GM21717 (cell line): ENCODE data around the gene PARD3.

Experiments
- ATAC-seq: cut with Tn5 transposase; IDR thresholded peaks from one replicate; pipeline ENCODE4 v1.9.1; 2021; ENCODE audit warnings: mild to moderate bottlenecking, moderate library complexity; ENCODE audit not compliant: unreplicated experiment

Gene PARD3

DNA sequence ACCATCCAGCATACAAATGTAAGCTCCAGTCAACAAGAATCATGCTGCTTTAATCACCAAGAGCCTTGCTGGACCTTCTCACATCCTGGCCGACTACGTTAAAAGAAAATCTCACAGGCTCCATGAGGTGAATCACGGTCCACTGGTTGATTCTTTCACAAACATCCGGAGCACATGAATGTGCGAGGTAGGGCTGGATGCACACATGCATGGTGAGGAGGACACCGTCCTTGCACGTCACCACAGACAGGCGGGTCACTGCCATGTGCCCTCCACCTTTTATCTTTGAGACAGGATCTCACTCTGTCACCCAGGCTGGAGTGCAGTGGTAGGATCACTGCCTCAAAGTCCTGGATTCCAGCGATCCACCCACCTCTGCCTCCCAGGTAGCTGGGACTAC lies 265.1 kb downstream of the PARD3 start:
- ATAC-seq: no peak

DNA sequence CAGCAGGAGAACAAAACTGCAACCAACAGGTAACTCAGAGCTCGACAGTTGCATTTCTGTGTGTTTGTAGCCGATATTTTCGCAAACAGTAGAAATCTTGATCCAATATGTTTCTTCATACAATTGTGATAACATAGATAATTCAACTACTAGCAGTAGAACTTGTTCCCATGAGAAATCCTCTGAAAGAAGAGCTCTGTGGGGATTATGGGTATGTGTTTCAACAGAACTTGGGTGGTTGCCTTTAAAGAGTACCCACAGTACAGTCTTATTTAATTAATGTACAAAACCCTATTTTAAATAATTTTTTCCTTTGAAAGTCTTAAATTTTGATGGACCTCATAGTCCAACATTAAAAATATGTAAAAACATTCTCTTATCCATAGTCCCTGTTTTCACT lies 266.1 kb downstream of the PARD3 start:
- no peak for ATAC-seq

DNA sequence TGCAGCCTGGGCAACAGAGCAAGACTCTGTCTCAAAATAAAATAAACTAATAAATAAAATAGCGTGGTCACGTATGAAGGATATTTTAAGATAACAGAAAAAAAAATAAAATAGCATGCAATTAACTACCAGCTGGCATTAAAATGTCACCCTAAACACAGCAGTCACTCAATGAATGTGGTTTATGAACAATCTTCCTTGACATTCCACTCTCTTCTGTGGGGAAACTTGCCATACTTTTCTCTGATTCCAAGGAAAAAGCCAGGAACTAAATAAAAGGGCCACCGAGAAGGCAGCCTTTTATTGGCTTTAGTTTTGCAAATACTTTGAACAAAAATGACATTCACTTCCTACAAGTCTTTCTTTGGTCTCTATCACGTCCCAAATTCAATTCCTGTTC lies 266.6 kb downstream of the PARD3 start:
- ATAC-seq: no peak

DNA sequence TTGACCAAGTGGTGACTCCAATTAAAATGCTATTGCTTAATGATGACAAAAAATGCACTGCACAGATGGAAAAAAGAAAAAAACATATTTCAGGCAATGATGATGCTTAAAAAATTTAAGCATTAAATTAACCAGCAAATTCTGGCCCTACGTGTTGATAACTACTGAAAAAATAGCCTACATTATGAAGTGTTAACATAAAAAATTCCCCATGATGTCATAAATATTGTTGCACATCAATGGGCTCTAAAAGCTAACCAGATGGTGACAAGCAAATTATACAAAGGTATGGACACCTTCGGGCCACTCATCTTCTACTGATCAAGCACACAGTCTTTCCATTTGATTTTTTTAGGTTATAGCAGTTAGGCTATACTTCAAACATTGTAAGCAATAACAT lies 267.4 kb downstream of the PARD3 start:
- ATAC-seq: no peak

DNA sequence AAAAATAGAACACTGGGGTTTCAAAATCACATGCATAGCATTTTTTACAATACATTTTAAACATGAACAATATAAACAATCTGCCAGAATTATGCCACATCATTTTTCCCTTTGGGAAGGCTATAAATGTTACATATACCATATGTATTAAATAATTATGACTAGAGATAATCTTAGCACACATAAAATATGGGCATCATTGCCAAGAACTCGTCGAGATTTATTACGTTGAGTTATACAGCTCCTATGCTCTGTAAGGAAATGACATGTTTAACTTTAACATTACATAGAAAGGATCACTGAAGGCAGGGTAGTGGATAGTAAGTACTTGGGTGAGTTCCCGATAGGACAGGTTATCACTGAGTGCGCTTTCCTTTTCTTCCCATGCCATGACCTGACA lies 267.8 kb downstream of the PARD3 start:
- ATAC-seq: no peak

DNA sequence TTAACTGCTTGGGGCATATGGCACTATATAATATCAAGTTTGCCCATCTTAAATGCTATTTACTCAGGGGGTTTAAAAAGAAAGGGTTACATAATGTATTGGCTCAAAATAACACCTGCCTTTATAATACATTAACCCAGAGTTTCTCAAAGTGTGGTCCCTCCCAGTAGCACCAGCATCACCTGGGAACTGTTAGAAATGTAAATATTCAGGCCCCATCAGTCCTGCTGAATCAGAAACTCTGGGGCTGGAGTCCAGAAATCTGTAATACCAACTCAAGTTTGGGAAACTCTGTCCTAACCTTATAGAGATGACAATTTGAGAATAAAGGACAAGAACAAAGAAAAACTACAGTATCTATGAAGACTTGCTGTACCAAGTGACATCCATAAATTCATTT lies 270.7 kb downstream of the PARD3 start:
- ATAC-seq: no peak

DNA sequence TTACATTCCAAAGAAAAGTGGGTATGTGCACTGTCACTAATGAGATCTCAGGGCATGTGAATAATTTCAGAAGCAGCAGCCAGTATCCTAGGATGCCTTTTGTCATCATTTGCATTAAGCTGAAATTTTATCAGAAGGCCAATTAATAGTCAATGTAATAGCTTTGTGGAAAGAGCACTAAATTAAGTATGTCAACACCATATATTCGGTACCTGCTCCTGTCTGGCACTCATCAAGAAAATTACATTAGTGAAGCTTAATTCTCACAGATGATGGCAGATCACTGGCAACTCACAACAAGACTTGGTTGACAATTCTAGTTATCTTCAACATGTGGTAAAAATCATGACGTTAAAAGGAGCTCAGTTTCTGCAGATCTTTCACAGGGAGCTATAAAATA lies 271.4 kb downstream of the PARD3 start:
- ATAC-seq: no peak

DNA sequence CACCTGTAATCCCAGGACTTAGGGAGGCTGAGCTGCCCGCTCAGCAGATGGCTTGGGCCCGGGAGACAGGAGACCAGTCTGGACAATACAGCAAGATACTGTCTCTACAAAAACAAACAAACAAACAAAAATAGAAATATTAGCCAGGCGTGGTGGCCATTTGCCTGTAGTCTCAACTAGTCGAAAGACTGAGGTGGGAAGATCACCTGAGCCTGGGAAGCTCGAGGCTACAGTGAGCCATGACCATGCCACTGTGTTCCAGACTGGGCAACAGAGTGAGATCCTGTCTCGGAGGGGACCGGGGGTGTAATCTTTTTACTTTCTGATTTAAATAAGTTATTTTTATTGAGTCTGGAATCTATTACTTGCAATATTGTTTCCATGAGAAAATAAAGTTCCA lies 274.6 kb downstream of the PARD3 start:
- no peak for ATAC-seq

DNA sequence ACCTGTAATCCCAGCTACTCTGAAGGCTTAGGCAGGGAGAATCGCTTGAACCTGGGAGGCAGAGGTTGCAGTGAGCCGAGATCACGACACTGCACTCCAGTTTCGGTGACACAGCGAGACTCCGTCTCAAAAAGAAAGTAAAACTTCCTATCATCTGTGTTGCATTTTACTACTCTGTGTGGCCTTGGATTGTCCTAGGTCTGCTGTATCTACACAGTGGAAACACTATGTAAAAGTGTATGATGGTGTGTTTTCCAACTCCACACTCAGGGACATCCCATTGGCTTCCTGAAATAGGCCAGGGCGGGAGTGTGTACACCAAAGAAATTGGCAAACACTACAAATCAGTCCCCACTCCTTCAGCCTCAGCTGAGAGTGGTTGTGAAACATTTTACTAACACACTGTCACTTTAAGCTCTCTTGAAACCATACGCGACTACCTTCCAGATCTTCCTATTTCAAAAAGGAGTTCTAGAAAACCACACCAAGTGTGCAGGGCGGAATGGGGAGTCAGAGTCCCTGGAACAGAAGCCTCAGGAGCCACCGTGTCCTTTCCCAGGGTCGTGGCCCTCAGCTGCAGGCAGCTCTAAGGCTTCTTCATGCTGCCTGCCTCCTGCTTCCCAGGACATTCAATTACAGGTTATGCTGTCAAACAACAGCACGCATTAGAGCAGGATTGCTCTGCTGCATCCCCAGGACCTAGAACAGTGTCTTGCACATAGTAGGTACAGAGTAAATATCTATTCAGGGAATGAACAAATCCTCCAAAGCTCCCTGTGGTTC lies 275.4 kb downstream of the PARD3 start:
- no peak for ATAC-seq

DNA sequence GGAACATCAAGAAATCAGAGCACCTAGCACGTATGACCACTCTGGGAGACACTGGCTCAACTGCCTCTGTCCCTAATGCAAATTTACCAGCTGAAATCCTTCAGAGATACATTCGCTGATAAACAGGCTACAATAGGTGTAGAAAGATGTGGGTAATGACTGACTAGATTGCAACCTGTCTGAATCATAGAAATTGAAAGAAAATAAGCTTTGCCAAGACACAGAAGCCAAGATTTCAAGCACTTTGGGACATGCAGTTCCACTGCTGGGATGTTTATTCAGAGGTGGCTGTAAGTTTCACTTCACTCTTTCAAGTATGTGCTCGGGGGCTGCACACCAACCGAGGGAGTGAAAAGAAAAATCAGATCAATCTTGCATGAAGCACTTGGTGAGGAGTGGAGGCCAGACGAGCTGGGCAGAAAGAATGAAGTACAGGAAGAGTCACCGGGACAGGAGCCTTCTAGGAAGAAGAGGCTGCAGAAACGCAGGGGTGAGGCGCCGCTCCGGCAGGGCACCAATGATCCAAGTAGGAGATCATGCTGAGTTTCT lies 276.7 kb downstream of the PARD3 start:
- peak; percentile 45 for ATAC-seq

DNA sequence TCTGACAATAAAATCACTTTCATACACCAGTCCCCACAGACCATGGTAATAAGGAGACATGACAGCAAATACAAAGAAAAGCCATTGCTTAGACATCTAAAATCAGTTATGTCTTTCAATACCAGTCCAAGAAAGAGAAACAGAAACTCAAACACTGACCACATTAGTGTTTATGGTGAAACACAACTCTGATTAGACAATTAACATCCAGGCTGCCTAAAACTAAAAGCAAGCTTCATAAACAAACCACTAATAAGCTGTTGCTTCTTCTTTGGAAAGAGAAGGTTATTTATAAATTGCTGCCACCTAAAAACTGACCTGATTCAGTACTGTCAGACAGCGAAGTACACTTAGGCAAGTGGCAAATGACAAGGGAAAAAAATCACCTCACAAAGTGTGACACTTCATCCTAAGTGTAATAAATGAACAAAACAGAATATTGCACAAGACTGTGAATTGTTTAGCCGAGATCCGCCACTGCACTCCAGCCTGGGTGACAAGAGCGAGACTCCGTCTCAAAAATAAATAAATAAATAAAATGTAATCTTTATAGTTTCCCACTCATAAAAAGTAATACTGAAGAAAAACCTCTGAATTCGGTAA lies 277.4 kb downstream of the PARD3 start:
- peak; percentile 81 for ATAC-seq

DNA sequence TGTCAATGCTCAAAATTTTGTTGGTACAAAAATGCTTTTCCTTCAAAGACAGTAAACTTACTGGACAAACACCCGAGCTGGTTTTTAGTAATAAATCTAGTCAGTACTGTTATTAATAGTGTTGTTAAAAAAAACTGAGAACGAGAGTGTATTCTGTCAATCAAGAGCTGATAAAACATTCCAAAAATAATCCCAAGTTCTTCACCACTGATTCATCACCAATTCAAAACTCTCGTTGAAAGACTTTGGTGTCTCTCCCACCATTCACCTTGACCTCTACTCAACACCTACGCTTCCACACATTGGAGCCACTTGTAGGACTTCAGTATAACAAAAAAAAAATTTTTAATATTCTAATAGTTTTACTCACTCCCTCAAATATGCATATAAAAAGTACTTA lies 279.2 kb downstream of the PARD3 start:
- ATAC-seq: no peak

DNA sequence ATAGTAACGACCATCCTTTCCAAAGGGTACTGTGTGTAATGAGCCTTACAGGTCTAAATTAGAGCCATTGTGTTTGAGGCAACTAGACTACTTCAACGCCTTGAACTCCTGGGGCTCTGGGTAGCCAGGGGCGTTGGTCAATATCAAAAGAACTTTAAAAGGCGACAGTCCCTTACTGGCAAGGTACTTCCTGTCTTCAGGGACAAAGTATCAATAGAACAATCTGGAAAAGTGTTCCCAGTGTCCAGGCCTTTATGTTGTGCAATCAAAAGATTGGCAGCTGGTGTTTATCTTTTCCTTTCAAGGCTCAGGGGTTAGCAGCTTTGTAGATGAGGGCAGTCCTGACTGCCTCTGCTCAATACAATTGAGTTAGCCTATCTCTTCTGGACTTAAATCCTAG lies 284.3 kb downstream of the PARD3 start:
- no peak for ATAC-seq

DNA sequence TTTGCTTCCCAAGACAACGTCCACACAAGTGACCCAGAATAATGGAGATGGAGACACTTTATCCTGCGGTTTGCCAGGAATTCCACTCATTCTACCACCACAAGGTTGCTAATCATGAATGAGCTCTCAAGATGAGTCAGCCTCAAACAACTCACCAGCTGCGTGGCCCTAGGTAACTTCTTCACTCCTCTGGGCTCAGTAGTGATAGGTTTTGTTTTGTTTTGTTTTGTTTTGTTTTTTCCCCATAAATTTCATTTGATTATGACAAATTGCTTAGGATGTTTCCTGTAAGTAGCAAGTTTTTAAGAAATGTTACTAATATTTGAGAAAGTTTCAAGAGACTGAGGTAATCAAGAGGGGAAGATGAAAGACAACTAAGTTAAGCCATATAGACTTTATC lies 286.8 kb downstream of the PARD3 start:
- no peak for ATAC-seq

DNA sequence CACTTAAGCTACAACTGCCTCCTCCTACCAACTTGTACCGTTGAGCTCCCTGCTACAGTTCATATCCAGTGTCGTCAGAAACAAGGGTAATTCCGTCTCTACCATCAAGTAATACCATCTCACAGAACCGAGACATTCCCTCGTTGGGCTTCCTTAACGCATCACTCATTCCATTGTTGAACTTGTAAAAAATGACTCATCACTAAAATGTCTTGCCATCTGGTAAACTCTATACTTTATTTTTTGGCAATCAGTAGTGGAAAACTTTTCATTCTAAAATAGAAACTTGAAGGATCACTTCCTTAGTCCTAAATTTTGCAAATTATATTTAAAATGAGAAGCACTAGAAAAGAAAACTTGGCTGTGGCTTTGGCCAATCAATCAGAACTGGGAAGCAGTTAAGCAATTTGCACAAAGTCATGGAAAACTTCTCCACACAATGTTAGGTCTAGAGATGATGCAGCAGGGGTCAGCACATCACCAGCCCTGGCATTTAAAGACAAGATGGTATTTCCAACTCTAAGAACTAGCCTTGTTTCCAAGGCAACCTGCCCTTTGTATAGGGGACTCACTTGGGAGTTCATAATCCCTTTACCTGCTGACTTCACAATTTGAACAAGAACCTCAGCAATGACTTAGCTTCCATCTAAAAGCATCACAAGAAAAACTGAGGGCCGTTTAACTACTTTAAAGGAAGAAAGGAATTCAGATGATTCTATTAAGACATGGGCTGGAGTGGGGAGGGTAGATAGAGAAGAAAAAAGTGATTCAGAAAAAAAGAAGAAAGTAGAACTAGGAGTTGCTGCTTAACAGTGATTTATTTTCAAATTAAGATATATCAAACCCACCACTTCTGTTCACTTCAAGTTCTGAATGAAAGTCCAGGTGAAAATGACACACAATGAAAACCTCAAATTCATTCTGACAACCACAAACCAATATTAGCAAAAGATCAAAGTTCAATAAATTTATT lies 288.1 kb downstream of the PARD3 start:
- ATAC-seq: no peak

DNA sequence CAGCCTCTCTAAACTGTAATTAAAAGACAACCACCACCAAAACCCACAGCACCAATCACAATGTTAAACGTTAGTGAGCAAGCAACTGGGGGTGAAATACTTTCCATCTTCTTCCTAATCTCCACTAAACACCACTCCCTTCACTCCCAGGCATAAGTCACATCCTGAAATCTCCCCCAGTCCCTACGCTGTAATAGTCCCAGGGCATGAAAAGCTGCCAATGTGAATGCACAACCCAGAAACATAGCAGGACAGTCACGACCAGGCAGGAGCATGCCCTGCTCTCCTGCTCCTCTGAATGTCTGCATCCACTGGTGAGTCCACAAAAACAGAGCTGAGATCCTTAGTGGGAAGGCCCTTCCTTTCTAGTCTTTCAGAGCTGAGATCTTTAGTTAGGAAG lies 288.9 kb downstream of the PARD3 start:
- no peak for ATAC-seq

DNA sequence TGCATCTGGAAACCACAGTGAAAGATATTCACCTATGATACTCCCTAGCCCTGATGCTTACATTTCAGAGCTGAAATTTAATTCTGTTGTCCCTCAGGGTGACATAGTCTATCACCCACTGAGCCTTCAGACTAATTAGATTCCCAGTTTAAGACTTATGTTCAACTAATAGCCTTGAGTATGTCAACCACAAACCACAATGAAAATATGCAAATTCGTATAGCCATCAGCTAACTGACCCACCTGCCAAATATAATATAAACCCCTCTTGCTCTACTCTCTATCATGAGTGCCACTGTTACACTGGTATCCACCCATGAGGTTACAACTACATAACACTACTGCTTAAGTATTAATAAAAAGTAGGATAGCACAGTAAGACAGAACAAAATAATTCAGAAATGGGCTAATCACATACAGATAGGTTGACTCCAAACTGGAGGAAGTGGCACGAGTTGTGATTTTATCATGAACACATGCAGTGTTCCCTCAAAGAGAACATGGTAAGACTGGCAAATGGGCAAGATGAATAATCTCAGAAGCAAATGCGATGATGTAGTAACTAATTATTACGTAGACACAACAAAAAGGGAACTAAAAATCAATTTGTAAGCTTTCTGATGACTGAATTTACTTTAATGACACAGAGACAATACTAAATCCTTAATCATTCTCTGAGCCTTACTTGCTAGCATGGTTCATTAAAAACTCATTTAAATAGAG lies 290.6 kb downstream of the PARD3 start:
- no peak for ATAC-seq

DNA sequence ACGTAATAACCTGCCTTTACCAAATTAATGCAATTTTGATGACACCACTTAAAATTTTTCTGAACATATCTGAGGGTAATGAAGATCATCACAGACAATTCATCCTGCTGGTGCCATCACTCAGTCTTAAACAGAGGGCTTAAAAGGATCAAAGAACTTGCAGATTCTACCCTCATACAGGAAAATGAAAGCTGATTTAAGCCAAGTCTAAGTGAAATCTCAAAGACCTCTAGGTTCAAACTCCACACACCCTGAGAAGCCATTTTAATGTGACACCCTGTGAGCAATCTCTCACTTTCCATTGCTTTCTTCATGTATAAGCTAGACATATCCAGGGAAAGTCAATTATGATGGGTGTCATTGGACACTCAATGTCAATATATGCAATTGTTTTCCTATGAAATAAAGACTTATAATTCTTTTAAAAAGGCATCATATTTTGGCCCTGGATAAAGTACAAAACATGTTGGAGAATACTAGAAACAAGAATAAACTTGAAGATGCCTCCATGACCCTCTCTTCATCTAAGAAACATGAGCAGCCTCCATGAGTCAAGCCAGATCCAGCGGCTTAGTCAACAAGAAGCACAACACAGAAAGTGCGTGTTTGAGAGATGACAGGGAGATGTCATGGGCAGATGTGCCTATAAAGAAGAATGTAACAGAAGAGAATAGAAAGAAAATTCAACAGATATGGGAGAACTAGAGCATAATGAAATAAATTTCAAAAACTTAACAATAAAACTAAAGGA lies 291.9 kb downstream of the PARD3 start:
- no peak for ATAC-seq

DNA sequence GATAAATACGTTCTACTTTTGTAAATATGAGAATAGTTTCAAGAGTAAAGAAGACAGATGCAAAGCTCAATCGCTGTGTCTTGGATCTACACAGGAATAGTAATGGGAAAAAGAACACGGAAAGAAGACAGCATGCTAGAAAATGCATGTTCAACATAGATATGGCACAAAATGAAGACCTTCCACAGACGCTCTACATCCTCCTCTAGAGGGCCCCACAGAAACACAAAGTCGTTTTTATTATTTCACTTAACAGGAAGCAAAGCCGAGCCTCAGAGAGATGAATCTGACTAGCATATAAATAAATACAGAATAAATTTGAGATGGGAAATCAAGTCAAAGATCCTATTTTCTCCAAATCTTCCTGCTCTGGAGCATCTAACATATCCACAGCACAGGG lies 292.6 kb downstream of the PARD3 start:
- no peak for ATAC-seq

DNA sequence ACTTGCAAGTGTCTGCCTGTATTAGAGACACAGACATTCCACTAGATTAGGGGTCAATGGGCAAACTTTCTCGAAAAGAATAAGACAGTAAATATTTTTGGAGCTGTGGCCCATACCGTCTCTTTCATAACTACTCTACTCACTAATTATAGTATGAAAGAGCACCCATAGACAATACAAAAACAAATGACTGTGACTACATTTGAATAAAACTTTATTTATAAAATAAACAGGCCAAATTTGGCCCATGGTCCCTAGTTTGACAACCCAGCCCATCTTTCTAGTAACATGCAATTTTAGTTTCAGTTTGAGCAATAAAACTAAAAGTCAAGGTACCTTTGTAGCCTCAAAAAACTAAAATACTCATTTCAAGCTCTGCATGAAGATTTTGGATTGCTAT lies 294.6 kb downstream of the PARD3 start:
- ATAC-seq: no peak
